Measurements from ENCODE around the gene LYL1. TPM values are rescaled to one million over a fixed set of nuclear protein-coding genes. Genes with fewer than 3 reads are reported as not detected.

LYL1 gene
- total and polyA plus RNA-seq, 2 donors (not counting 1 experiment from before 2014, with no cell fraction given): 112 to 125 TPM

DNA sequence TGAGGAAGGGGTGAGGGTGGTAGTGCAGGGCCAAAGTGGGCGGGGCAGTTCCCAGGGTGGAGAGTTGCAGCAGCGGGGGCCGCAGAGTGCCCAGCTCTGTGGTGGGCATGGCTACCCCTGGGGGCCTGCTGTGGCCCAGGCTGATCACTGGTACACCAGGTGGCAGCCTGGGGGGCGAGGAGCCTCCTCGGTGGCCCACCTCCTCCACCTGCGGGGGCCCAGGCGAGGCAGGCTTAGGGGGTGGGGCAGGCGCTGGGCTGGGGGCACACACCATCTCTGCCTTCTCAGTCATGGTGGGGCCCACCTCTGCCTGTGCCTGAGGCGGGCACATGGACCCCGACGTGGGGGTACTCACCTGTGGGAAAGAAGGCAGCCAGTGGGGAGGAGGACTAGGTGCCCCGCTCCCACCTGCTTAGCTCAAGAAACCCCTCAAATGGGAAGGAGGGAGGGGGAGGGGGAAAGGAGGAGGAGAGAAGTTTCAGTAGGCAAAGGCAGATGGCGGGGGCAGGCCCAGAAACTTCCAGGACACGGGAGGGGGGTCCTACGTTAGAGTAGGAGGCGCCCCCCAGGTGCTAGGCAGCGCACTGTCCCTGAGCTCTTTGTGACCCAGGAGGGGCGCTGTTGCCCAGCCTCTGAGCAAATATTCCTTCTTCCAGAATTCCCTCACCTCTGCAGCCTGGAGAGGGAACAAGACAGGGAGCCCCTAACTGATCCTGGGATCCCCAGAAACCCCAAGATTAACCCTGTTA, 1.6 kb downstream of the LYL1 start:
- no peaks in the 10 kb centered on the region for H3K27me3 Mint-ChIP-seq
- peaks cover 71% of the 10 kb centered on the region for H3K4me1 Mint-ChIP-seq
- ChIA-PET CTCF (interaction anchor here (0.6 to 2.8 kb wide), 16 partner anchors 15 to 565 kb away, joined by 3 to 14 read pairs (median 4); partner anchors contain the start of gene NACC1), POLR2A (interaction anchor here (0.6 to 3.5 kb wide), 12 partner anchors 15 to 758 kb away, joined by 3 to 21 read pairs (median 6); partner anchors contain the start of genes IER2, NACC1, STX10 and TRMT1)
- no peaks in the 10 kb centered on the region for H3K27me3 ChIP-seq (replicated peaks in 1 of 4; ENCODE audit: control extremely low read depth in 1 of 4, control insufficient read depth in 3 of 4, insufficient read depth in 4 of 4, low read length in 3 of 4)
- ATAC-seq (ENCODE audit: low read depth): no peak
- H3K27ac Mint-ChIP-seq: peak overlapping the region; percentile 100
- no peak for TF ChIP-seq EZH2 (IDR thresholded peaks at IDR 0.05; ENCODE audit: borderline replicate concordance, insufficient read depth, low read depth, low read length, poor library complexity, severe bottlenecking)
- TF ChIP-seq, protein P1, sequence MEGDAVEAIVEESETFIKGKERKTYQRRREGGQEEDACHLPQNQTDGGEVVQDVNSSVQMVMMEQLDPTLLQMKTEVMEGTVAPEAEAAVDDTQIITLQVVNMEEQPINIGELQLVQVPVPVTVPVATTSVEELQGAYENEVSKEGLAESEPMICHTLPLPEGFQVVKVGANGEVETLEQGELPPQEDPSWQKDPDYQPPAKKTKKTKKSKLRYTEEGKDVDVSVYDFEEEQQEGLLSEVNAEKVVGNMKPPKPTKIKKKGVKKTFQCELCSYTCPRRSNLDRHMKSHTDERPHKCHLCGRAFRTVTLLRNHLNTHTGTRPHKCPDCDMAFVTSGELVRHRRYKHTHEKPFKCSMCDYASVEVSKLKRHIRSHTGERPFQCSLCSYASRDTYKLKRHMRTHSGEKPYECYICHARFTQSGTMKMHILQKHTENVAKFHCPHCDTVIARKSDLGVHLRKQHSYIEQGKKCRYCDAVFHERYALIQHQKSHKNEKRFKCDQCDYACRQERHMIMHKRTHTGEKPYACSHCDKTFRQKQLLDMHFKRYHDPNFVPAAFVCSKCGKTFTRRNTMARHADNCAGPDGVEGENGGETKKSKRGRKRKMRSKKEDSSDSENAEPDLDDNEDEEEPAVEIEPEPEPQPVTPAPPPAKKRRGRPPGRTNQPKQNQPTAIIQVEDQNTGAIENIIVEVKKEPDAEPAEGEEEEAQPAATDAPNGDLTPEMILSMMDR (IDR thresholded peaks at IDR 0.05): peak; percentile 46
- H3K36me3 ChIP-seq (replicated peaks in 1 of 2; ENCODE audit: control extremely low read depth in 1 of 2, control insufficient read depth in 1 of 2, extremely low read depth in 1 of 2, insufficient read depth in 2 of 2, low read length in 1 of 2): peaks cover 3 to 29% of the 10 kb centered on the region in 2 experiments
- H3K9ac ChIP-seq (ENCODE audit: low read length): peak overlapping the region; percentile 84
- peaks cover 59% of the 10 kb centered on the region for H3K79me2 ChIP-seq (ENCODE audit: control insufficient read depth, insufficient read depth, low read length)
- H3K27ac ChIP-seq (ENCODE audit: low read length in 2 of 2): peak overlapping the region; percentile 83 to 100
- H3K4me2 ChIP-seq (replicated peaks; ENCODE audit: low read depth, low read length, poor library complexity, severe bottlenecking): peak overlapping the region; percentile 99
- peak overlapping the region; percentile 97 for H3K4me3 Mint-ChIP-seq
- no peak overlapping the region for H2AFZ ChIP-seq (ENCODE audit: insufficient read depth, low read depth, low read length, poor library complexity, severe bottlenecking)
- no peaks in the 10 kb centered on the region for H3K9me3 Mint-ChIP-seq (ENCODE audit: insufficient read depth)
- intact Hi-C loops (cut with micrococcal nuclease): loop anchor here (5.0 kb wide), 5 partner anchors 161 to 1281 kb away; partner anchors contain the start of genes ADGRE5 and RFX1
- H4K20me1 ChIP-seq (ENCODE audit: control insufficient read depth, insufficient read depth, low read length, poor library complexity, severe bottlenecking): peaks cover 34% of the 10 kb centered on the region
- H3K4me1 ChIP-seq (ENCODE audit: control insufficient read depth in 2 of 2, insufficient read depth in 2 of 2, low read length in 2 of 2): peaks cover 40 to 72% of the 10 kb centered on the region in 2 donors
- 19% methylated on average over 12 of the region's 18 CpGs for WGBS (ENCODE audit: insufficient coverage)
- peaks cover 0 to 4% (median 0%) of the 10 kb centered on the region in 3 donors for H3K9me3 ChIP-seq (ENCODE audit: control extremely low read depth in 1 of 3, control insufficient read depth in 2 of 3, insufficient read depth in 1 of 3, low read length in 2 of 3)
- peak; percentile 54 for DNase-seq
- H3K4me3 ChIP-seq (ENCODE audit: control extremely low read depth in 1 of 5, extremely low read depth in 1 of 5, insufficient read depth in 1 of 5, low read depth in 2 of 5, low read length in 4 of 5): peak overlapping the region; percentile 92 to 98 (median 96)
